Neural cell (in vitro differentiated cells): ENCODE results near the gene COG7. TPM values are rescaled to one million over a fixed set of nuclear protein-coding genes. Genes with fewer than 3 reads are reported as not detected.

Source experiments
- H2AFZ ChIP-seq: fragments of 200-600, 300-800 bp; sonication (generic), shearing (Covaris generic); 2 replicates; pipeline ENCODE4 v1.6.0; 2014; ENCODE audit warnings: low read depth, mild to moderate bottlenecking, antibody characterized with exemption, low read length, moderate library complexity
- H3F3A ChIP-seq: fragments of 200-600 bp; shearing (Covaris generic); 2 replicates; pipeline ENCODE4 v1.6.1; 2016; ENCODE audit warnings: mild to moderate bottlenecking, moderate library complexity, mixed read lengths, antibody characterized with exemption, low read length; ENCODE audit not compliant: insufficient read depth, poor library complexity, severe bottlenecking
- H3K27ac ChIP-seq: fragments of 200-600, 300-800 bp; sonication (generic), shearing (Covaris generic); 2 replicates; pipeline ENCODE4 v1.5.1; 2014; ENCODE audit warnings: mild to moderate bottlenecking, low read length, moderate library complexity
- H3K27me3 ChIP-seq: fragments of 300-800, 200-600 bp; sonication (generic), shearing (Covaris generic); 2 replicates; pipeline ENCODE4 v1.6.0; 2014; ENCODE audit warnings: mild to moderate bottlenecking, low read depth, low read length, moderate library complexity; ENCODE audit not compliant: insufficient read depth
- H3K36me3 ChIP-seq: fragments of 300-800, 200-600 bp; sonication (generic), shearing (Covaris generic); 2 replicates; pipeline ENCODE4 v1.5.1; 2014; ENCODE audit warnings: mild to moderate bottlenecking, antibody characterized with exemption, low read length, moderate library complexity; ENCODE audit not compliant: insufficient read depth
- H3K4me2 ChIP-seq: fragments of 300-800, 200-600 bp; sonication (generic), shearing (Covaris generic); 2 replicates; pipeline ENCODE4 v1.6.0; 2014; ENCODE audit warnings: mild to moderate bottlenecking, low read length
- H3K4me3 ChIP-seq: fragments of 300-800, 200-600 bp; sonication (generic), shearing (Covaris generic); 2 replicates; pipeline ENCODE4 v1.5.1; 2014; ENCODE audit warnings: mild to moderate bottlenecking, low read length, moderate library complexity
- H3K79me2 ChIP-seq: fragments of 200-600 bp; shearing (Covaris generic); replicated peaks from 2 replicates; pipeline ENCODE4 v1.6.0; 2014; ENCODE audit warnings: mild to moderate bottlenecking, low read length, moderate library complexity; ENCODE audit not compliant: insufficient read depth
- H3K9ac ChIP-seq: fragments of 300-800, 200-600 bp; sonication (generic), shearing (Covaris generic); 2 replicates; pipeline ENCODE4 v1.6.1; 2016; ENCODE audit warnings: mild to moderate bottlenecking, low read length, mixed read lengths
- H3K9me2 ChIP-seq: fragments of 200-600 bp; shearing (Covaris generic); 2 replicates; pipeline ENCODE4 v1.6.1; 2016; ENCODE audit warnings: mild to moderate bottlenecking, low read length, mixed read lengths; ENCODE audit not compliant: insufficient read depth
- H3K9me3 ChIP-seq: fragments of 200-600, 300-800 bp; sonication (generic), shearing (Covaris generic); 2 replicates; pipeline ENCODE4 v1.6.1; 2016; ENCODE audit warnings: mild to moderate bottlenecking, mixed run types, low read length, moderate library complexity, mixed read lengths
- H4K20me1 ChIP-seq: fragments of 200-600 bp; shearing (Covaris generic); 2 replicates; pipeline ENCODE4 v1.6.1; 2016; ENCODE audit warnings: mild to moderate bottlenecking, mixed run types; ENCODE audit not compliant: insufficient read depth
- CTCF ChIP-seq: fragments of 450-650 bp; IDR thresholded peaks from 2 replicates; pipeline ENCODE4 v1.5.1; 2014; ENCODE audit warnings: antibody characterized with exemption, mild to moderate bottlenecking, moderate library complexity; ENCODE audit not compliant: poor library complexity, severe bottlenecking
- EP300 ChIP-seq: fragments of 450-650 bp; conservative IDR thresholded peaks from 2 replicates; pipeline ENCODE4 v1.6.1; 2014; ENCODE audit warnings: antibody characterized with exemption, mild to moderate bottlenecking, moderate library complexity; ENCODE audit not compliant: poor library complexity, severe bottlenecking
- EZH2 ChIP-seq: fragments of 200-600, 300-800 bp; shearing (Covaris generic), sonication (generic); IDR thresholded peaks from 2 replicates; pipeline ENCODE4 v1.6.1; 2014; ENCODE audit warnings: antibody characterized with exemption, low read length, borderline replicate concordance, mild to moderate bottlenecking; ENCODE audit not compliant: insufficient read depth, poor library complexity, severe bottlenecking
- MXI1 ChIP-seq: fragments of 450-650 bp; conservative IDR thresholded peaks from 2 replicates; pipeline ENCODE4 v1.6.1; 2014; ENCODE audit warnings: antibody characterized with exemption, mild to moderate bottlenecking; ENCODE audit not compliant: poor library complexity, severe bottlenecking
- POLR2AphosphoS5 ChIP-seq: IDR thresholded peaks from 2 replicates; pipeline ENCODE4 v1.6.1; 2012
- RAD21 ChIP-seq: fragments of 450-650 bp; conservative IDR thresholded peaks from 2 replicates; pipeline ENCODE4 v1.6.1; 2014; ENCODE audit warnings: antibody characterized with exemption, mild to moderate bottlenecking, moderate library complexity
- REST ChIP-seq: IDR thresholded peaks from 2 replicates; pipeline ENCODE4 v1.6.1; 2012; ENCODE audit warnings: borderline replicate concordance
- SMC3 ChIP-seq: fragments of 450-650 bp; conservative IDR thresholded peaks from 2 replicates; pipeline ENCODE4 v1.6.1; 2014; ENCODE audit warnings: antibody characterized with exemption, mild to moderate bottlenecking, moderate library complexity; ENCODE audit not compliant: poor library complexity
- TAF1 ChIP-seq: IDR thresholded peaks from 2 replicates; pipeline ENCODE4 v1.6.1; 2012; ENCODE audit warnings: low read depth
- polyA plus RNA-seq: library from polyadenylated mRNA; depleted of rRNA; stranded (reverse); fragments of >200 nt; gene quantifications from 2 replicates; pipeline ENCODE4 v1.2.3, GENCODE V29; 2014

The COG7 gene
- polyA plus RNA-seq, 1 donor from 2014 or later: 16.2 TPM

GRCh38 chr16:23494188-23494587 lies 41.2 kb upstream of the COG7 start:
- Histone ChIP-seq H3K9me2 (no peaks in the 10 kb centered on the region), H3K36me3 (no peaks in the 10 kb centered on the region), H3K4me2 (no peak overlapping the region), H2AFZ (no peak overlapping the region), H3K9me3 (no peaks in the 10 kb centered on the region), H3F3A (no peaks in the 10 kb centered on the region), H4K20me1 (no peaks in the 10 kb centered on the region), H3K79me2 (peaks cover 7% of the 10 kb centered on the region), H3K9ac (no peak overlapping the region), H3K27me3 (no peaks in the 10 kb centered on the region), H3K4me3 (no peak overlapping the region), H3K27ac (no peak overlapping the region)
- TF ChIP-seq REST (no peak), TAF1 (no peak), RAD21 (no peak), EZH2 (no peak), POLR2AphosphoS5 (no peak), MXI1 (no peak), EP300 (no peak), CTCF (no peak), SMC3 (no peak)

GRCh38 chr16:23491490-23492391 lies 38.8 kb upstream of the COG7 start:
- no peaks in the 10 kb centered on the region for H4K20me1 ChIP-seq
- no peaks in the 10 kb centered on the region for H3K9me2 ChIP-seq
- H3K9ac ChIP-seq: no peak overlapping the region
- H3K4me2 ChIP-seq: no peak overlapping the region
- no peaks in the 10 kb centered on the region for H3K27me3 ChIP-seq
- H2AFZ ChIP-seq: no peak overlapping the region
- H3K9me3 ChIP-seq: no peaks in the 10 kb centered on the region
- H3K27ac ChIP-seq: no peak overlapping the region
- H3K4me3 ChIP-seq: no peak overlapping the region
- no peaks in the 10 kb centered on the region for H3F3A ChIP-seq
- H3K36me3 ChIP-seq: no peaks in the 10 kb centered on the region
- no peak for TF ChIP-seq POLR2AphosphoS5
- TF ChIP-seq CTCF: no peak
- TF ChIP-seq MXI1: no peak
- TF ChIP-seq RAD21: no peak
- no peak for TF ChIP-seq REST
- TF ChIP-seq SMC3: no peak
- TF ChIP-seq EZH2: no peak
- no peak for TF ChIP-seq TAF1
- TF ChIP-seq EP300: no peak
- H3K79me2 ChIP-seq: no peaks in the 10 kb centered on the region
